Esophagus squamous epithelium (tissue), 4 donors: ENCODE results near the gene C14orf180.

Experiments
- POLR2A ChIP-seq, 4 donors: fragments of 450-650 bp; IDR thresholded peaks; one replicate each; pipeline ENCODE4 v1.6.1; 2017; ENCODE audit warnings: antibody characterized with exemption in 4 of 4, mild to moderate bottlenecking in 4 of 4, moderate library complexity in 3 of 4
- TF ChIP-seq, protein P1 (sequence below), 6 experiments: fragments of 450-650 bp in 4 of 6; fragments of 200-600 bp in 2 of 6; sonication (generic) in 2 of 6; IDR thresholded peaks; one replicate each; pipeline ENCODE4 v1.5.1; 2016 to 2019; ENCODE audit warnings: antibody characterized with exemption in 6 of 6, mild to moderate bottlenecking in 4 of 6, moderate library complexity in 4 of 6

DNA sequence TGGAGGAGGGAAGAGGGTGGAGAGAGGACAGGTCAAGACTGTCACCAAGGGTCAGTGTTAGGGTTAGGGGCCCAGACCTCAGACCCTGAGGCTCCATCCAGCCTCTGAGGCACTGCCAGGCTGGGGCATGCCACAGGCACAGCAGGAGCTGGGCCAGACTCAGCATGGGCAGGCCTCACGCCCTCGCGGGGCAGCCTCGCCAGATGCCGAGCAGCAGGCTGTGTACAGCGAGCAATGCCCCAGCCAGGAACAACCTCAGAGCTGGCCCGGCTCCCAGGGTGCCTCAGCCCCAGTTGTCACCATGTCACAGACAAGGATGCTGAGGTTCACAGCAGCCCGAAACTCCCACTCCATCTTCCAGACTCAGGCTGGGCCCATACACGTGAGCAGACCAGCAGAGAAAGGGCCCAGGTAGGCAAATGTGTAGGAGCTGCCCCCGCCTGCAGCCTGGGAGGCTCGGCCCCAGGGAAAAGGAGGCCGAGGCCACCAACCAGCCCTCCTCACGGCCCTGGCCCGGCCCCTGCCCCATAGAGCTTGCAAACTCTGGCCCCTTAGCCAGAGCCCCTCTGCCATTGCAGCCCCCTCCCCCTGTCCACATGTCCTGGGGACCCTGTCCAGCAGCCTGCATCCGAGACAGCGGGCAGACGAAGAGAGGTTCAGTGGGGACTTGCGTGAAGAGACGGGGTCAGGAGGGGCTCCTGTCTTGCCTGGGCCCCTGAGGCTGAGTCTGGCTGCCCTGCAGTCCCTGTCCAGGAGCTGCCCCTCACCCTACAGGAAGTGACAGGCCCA is 7.5 kb downstream of the C14orf180 start:
- no peak for TF ChIP-seq POLR2A (IDR thresholded peaks at IDR 0.05)
- TF ChIP-seq, protein P1, sequence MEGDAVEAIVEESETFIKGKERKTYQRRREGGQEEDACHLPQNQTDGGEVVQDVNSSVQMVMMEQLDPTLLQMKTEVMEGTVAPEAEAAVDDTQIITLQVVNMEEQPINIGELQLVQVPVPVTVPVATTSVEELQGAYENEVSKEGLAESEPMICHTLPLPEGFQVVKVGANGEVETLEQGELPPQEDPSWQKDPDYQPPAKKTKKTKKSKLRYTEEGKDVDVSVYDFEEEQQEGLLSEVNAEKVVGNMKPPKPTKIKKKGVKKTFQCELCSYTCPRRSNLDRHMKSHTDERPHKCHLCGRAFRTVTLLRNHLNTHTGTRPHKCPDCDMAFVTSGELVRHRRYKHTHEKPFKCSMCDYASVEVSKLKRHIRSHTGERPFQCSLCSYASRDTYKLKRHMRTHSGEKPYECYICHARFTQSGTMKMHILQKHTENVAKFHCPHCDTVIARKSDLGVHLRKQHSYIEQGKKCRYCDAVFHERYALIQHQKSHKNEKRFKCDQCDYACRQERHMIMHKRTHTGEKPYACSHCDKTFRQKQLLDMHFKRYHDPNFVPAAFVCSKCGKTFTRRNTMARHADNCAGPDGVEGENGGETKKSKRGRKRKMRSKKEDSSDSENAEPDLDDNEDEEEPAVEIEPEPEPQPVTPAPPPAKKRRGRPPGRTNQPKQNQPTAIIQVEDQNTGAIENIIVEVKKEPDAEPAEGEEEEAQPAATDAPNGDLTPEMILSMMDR (IDR thresholded peaks at IDR 0.05): no peak
